KBM-7 (cell line): ENCODE results near the gene RXFP2.

Source experiments
- DNase-seq: peaks from one replicate; pipeline ENCODE4 v3.0.0-alpha.2; 2015
- in situ Hi-C: fragments of 300-500 bp; cut with MboI; formaldehyde crosslinking; loops from 2 replicates; pipeline ENCODE4 v1.14.3; 2020; ENCODE audit warnings: low sequenced_read_pairs, low pct_unique_long_range_greater_than_20kb, mixed read lengths

The RXFP2 gene, protein sequence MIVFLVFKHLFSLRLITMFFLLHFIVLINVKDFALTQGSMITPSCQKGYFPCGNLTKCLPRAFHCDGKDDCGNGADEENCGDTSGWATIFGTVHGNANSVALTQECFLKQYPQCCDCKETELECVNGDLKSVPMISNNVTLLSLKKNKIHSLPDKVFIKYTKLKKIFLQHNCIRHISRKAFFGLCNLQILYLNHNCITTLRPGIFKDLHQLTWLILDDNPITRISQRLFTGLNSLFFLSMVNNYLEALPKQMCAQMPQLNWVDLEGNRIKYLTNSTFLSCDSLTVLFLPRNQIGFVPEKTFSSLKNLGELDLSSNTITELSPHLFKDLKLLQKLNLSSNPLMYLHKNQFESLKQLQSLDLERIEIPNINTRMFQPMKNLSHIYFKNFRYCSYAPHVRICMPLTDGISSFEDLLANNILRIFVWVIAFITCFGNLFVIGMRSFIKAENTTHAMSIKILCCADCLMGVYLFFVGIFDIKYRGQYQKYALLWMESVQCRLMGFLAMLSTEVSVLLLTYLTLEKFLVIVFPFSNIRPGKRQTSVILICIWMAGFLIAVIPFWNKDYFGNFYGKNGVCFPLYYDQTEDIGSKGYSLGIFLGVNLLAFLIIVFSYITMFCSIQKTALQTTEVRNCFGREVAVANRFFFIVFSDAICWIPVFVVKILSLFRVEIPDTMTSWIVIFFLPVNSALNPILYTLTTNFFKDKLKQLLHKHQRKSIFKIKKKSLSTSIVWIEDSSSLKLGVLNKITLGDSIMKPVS

DNA sequence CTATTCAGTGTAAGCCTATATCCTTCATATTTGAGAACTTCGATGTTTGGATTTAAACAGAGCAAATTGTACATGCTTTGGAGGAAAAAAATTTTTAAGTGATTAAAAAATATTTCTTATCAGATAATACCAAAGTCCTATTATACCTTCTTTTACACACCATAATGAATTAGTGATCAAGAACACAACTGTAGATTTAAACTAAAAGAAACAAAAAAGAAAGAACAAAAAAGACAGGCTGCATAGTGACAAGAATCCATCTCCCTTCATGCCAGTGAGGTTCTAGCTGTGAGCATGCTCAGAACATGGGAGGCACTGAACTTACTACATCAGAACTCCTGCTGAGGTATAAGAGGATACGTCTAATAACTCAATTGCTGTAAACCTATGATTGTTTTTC lies at the start of gene RXFP2:
TSS of gene RXFP2 (plus strand) at position 301 of the 400 bp plus-strand sequence. CDS start at position 388, 87 bp downstream.
- DNase-seq: no peak
- in situ Hi-C loops: loop anchor here (25.0 kb wide), 1 partner anchor 302 kb away; no protein-coding TSS in a partner anchor

DNA sequence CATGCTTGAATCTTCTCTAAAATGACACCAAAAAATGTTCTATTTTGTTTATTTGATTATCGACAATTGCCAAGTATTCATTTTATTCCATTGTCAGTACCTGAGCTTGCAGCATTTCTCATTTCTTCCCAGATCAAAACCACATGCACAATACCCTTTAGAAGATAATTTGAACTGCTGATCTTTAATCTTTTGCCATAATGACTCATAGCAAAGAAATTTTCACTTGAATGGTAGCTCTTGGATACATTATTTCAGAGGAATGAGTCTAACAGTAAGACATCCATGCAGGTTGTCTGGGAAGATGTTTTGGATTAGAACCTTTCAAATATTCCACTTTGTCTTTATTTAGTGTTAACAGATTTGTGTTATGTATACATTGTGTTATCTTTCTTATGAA lies 42.0 kb upstream of the RXFP2 start:
- in situ Hi-C loops: no loop called here
- DNase-seq: no peak

DNA sequence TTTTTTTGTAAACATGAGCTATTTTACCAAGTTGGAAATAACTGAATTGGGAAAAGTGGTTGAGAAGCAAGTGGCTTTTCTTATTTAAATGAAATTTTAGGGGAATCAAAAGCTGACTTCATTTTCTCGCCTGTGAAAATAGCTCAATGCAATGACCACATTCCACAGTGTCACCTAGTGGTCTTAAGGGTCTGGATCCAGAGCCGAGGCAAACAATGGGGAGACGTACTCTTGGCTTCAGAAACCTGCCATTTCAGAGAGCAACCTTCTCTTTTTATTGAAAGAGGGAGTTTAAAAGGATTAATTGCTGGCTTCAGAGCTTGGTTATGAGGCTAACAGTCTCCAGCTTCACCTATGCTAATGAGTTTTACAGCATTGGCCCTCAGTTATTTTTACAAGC lies 39.7 kb upstream of the RXFP2 start:
- in situ Hi-C loops: no loop called here
- no peak for DNase-seq

DNA sequence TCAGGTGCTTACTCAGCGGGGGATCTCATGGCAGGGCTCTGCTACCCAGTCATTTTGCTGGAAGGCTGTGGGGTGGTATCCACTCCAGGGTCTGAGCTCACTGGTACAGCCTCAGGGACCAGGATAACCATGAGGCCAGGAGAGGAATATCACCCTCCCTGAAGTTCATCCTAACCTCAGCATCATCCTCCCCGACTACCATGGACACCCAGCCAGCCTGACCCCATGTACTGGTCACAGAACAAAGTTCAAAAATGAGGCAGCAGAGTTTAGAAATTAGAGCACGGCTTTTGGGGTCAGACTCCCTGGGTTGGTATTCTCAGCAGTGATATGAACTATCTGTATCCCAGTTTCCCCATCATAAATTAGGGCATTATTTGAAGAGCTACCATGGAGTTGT lies 35.5 kb upstream of the RXFP2 start:
- in situ Hi-C loops: no loop called here
- no peak for DNase-seq

DNA sequence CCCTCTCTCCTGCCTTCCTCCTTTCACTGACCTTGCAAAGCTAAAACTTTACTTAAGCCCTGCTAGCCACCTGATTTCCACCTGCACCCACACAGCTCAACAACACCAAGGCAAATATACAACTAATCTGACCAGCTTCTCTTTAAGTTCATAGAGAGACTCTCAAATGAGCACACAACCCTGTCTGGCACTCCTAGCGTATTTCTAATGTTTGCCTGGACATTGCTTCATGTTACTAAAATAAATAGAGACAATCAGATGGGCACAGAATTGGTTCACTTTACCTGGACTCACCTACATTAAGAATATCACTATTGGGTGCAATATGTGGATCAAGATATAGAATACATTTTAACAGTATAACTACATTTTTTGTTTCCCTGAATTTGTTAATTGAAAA lies 33.2 kb upstream of the RXFP2 start:
- in situ Hi-C loops: no loop called here

DNA sequence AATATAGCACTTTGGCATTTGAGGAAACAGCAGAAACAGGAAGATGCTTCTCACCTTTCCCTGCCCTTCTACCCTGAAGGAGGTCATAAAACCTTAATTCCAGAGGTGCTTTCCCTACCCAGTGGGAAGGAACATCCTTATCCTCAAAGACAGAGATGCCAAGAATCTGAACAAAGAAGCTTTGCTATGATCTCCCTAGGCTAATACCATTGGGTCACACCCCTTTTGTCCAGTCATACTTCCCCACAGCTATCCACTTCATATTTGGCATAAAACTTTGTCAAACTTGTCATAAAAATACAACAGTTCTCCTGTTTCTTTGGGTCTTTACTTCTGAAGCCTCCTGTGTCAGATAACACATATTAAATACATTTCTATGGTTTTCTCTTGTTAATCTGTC lies 21.7 kb upstream of the RXFP2 start:
- in situ Hi-C loops: no loop called here
- no peak for DNase-seq

More for the DNA sequence above, 33.2 kb upstream of the RXFP2 start:
- no peak for DNase-seq

DNA sequence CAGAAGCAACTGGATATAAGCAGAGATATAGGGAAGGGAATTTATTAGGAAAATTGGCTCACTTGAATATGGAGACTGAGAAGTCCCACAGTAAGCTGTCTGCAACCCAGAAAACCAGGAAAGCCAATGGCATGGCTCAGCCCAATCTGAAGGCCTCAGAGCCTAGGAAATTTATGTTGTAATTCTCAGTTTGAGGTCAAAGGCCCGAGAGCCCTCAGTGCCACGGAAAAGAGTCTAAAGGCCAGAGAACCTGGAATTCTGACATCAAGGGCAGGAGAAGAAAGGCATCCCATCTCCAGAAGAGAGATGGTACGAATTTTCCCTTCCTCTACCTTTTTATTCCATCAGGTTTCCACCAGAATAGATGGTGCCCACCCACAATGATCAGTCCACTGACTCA lies 20.1 kb upstream of the RXFP2 start:
- no peak for DNase-seq
- in situ Hi-C loops: no loop called here

DNA sequence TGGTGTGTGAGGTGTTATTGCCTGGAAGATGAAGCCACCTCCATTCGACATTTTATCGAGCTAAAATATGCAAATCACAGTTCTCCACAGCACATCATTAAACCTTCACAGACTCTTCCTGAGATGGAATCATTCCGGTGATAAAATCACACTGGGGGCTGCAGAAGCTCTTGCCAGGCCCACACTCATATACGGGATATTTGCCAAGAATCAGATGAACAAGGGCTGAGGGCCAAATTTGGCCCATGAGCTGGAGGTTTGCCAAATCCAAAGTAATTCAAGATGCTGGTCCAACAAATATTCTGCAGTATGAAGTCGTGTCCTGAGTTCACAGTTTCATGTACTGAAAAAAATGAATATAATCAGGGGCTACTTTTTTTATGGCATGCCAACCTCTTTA lies 16.7 kb upstream of the RXFP2 start:
- DNase-seq: no peak
- in situ Hi-C loops: no loop called here

DNA sequence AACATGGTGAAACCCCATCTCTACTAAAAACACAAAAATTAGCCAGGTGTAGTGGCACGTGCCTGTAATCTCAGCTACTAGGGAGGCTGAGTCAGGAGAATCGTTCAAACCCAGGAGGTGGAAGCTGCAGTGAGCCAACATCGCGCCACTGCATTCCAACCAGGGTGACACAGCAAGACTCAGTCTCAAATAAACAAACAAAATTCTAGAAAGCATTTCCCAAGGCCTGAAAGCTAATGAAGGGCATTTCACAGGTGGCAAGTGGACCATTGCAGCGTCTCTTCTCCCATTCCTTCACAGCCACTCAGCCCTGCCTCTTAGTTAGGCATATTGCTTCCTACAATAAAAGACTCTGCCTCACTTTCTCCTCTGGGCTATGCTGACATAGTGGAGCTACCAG lies 13.5 kb upstream of the RXFP2 start:
- no peak for DNase-seq

DNA sequence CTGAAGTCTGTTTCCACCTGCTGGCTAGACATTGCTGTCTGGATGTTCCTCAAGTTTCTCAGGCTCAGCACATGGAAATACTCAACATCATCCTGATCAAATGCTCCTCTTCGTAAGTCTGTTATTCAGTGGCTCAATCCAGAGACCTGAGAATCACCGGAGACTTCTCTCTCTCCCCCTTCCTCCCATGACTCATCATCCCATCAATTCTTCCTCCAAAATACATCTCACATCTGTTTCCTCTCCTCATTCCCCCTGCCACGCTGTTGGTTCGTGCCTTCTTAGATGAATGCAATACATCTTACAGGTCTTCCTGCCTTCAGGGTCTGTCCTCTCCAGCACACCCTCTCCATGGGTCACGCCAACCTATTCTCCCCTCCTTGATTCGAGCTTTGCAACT lies 7.4 kb upstream of the RXFP2 start:
- in situ Hi-C loops: loop anchor here (25.0 kb wide), 1 partner anchor 295 kb away; no protein-coding TSS in a partner anchor
- DNase-seq: peak; percentile 8

More for the DNA sequence above, 13.5 kb upstream of the RXFP2 start:
- in situ Hi-C loops: loop anchor here (25.0 kb wide), 1 partner anchor 289 kb away; no protein-coding TSS in a partner anchor

DNA sequence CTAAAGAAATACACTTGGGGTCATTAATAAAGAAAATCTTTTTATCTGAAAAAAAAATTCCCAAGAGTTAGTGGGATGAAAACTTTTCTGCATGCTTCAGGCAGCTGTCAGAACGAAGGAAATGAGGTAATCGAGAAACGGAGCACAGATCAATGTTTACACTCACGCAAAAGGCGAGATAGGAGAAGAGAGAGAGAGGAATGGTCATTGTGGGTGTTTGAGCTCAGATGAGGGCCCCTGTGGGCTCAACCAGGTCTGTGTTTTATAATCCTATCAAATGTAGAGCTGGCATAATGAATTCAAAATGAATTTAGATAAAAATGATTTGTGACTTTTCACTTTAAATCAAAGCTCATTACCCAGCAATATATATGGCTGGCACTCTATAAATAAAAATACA lies 6.3 kb upstream of the RXFP2 start:
- in situ Hi-C loops: loop anchor here (25.0 kb wide), 1 partner anchor 296 kb away; no protein-coding TSS in a partner anchor
- no peak for DNase-seq

DNA sequence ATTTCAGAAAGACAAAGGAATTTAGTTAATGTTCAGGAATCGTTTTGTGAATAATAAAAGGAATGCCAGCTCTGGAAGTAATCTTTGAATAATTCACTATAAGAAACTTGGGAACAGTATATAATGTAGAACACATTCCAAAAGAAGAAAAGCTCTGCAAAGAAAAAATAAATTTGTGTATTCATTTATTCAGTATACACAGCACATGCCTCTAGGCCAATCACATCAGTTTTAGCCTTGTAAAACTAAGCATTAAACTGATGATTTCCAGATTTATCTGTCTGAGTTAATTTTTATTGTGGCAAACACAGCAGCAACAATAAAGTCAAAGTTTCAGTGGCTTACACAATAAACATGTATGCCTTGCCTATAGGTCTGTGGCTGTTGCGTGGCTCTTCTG lies 5.7 kb upstream of the RXFP2 start:
- no peak for DNase-seq
- in situ Hi-C loops: loop anchor here (25.0 kb wide), 1 partner anchor 296 kb away; no protein-coding TSS in a partner anchor

DNA sequence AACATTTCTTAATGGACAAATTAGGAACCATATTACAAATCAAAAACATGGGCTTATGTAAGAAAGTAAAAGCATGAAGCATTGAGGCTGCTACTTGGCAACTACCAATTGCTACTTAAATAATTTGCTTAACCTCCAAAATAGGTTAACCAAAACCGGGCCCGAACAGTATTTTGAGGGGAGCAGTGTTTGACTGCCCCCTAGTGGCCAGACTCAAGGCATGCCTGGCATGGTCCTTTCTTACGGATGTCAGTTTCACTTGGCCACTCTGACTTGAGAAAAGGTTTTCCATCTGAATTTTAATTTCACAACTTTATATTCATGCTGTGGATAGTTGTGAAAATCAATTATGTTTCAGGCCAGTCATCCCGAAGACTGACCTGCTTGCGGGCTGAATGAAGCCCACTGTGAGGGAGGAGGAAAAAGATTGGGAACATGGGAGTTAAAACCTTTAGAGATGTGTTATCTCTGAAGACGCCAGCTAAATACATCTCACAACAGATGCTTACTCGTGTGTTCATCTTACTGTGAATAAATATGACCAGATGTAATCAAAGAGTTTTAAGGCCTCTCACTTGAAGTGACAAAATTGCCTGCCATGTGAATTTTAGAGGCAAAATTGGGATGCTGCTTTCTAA lies 2.9 kb downstream of the RXFP2 start:
- in situ Hi-C loops: loop anchor here (25.0 kb wide), 1 partner anchor 305 kb away; no protein-coding TSS in a partner anchor
- peak; percentile 70 for DNase-seq

DNA sequence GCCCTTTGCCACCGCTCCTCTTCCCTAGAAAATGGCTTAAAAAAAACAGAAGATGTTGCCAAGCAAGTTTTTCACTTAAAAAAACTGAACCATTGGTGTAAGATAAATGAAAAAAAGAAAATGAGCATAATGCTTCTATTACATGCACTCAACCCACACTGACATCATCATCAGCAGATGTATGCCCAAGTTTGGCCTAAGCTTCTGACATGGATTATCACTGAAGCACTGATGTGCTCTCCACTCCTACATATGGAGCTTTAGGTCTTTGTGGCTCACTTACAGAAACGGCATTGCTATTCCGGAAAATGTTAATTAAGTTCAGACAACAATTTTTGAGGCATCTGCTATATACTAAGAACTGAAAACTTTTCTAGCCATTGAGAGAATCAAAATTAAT lies 8.0 kb downstream of the RXFP2 start:
- in situ Hi-C loops: loop anchor here (25.0 kb wide), 1 partner anchor 310 kb away; no protein-coding TSS in a partner anchor

DNA sequence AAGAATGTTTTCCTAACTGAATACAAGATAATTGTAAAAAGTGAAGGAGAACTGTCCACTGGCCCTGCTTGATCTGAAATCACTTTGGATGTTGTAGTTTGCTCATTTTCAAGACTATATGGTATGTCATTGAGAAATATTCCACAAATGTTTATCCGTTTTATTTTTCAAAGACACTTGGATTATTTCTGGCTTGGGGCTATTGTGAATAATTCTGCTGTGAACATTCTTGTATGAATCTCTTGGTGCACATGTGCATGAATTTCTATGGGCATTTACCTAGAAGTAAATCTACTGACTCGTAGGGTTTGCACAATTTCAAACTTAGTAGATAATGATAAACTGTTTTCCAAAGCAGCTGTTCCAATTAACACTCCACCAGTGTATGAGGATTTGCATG lies 8.6 kb downstream of the RXFP2 start:
- no peak for DNase-seq
- in situ Hi-C loops: loop anchor here (25.0 kb wide), 1 partner anchor 311 kb away; no protein-coding TSS in a partner anchor

More for the DNA sequence above, 8.0 kb downstream of the RXFP2 start:
- DNase-seq: no peak

DNA sequence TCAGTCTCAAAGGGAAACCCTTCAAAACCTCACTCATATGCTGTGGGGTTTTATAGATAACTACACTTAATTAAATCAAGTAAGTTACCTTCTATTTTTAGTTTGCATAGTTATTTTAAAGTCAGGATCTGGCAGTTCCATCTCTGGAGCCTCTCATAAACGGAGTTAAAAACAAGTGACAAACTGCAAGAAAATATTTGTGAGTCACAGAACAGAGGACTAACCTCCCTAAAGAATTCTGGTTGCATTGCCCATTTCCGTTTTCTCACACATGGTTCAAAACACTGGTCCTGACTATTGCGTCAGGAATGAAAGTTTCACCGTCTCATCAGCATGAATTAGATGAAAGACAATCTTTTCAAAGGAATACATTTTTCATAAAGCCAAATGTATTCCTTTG lies 10.6 kb downstream of the RXFP2 start:
- in situ Hi-C loops: loop anchor here (25.0 kb wide), 1 partner anchor 313 kb away; no protein-coding TSS in a partner anchor
- no peak for DNase-seq

DNA sequence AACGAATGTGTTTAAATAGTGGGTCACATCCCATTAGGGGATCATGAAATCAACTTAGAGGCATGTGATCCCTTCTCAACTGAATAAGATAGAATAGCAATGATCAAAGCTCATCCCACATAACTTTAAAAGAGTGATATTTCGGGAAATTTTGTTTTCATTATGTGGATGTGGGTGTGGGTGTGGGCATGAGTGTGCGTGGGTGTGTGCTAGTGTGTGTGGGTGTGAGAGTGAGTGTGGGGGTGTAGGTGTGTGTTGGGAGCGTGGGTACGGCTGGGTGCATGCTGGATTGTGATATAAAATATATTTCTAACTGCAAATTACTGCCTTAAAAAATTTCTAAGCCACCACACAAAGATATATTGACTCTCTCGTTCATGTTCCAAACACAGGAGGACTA lies 15.9 kb downstream of the RXFP2 start:
- DNase-seq: no peak
- in situ Hi-C loops: no loop called here

DNA sequence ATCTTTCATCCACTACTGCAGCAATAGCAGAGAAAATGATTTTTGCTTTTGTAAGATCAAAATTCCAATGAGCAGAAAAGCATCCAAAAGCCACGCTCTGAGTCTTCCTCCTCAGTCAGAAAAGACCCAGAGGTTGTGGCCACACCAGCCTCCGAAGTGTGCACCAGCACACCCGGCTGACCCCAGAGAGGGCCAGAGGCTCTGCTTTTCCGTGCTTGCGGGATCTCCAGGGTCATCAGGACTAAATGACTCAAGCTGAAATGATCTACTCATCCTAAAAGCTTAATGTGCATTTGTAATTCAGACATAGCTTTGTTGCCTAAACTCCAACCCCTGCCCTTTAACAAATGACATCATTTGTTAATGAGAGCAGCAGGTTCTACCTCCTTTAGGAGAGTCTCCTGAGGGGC lies 16.5 kb downstream of the RXFP2 start:
- in situ Hi-C loops: no loop called here
- no peak for DNase-seq

DNA sequence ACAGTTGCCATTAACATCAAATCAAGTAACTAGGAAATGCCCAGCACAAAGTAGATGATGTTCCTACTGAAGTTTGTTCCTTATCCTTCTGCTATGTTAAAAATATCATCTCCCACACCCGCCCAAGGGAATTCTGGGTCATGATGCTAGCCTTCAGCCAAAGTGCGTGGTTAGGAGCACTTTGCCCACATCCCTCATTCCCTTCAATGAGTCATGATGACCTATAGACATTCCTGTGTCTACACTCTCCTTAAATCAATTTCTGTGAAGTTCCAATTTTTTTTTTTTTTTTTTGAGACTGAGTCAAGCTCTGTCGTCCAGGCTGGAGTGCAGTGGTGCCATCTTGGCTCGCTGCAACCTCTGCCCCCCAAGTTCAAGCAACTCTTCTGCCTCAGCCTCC lies 17.0 kb downstream of the RXFP2 start:
- no peak for DNase-seq
- in situ Hi-C loops: no loop called here
